Cardiac septum (tissue), 1 donor: ENCODE measurements around the gene MYADML2. TPM values are rescaled to one million over a fixed set of nuclear protein-coding genes. Genes with fewer than 3 reads are reported as not detected.

Experiments
- total RNA-seq: library from RNA; stranded (reverse); fragmentation: NEBNext Ultra II Directional; extraction: Animal tissue kit (Norgen Biotek cat#: 25700); gene quantifications from one replicate; pipeline ENCODE4 v1.2.1, GENCODE V29; 2021
- donor health status: DM: no; HTN: no; CAD: no.

MYADML2 gene
- total RNA-seq, 1 donor from 2014 or later = 4.4 TPM

Other genes starting within 250 kb of the MYADML2 start
- gene MRPL12, start 243.9 kb downstream of the MYADML2 start, total RNA-seq = 117 TPM
- gene SLC25A10, start 234.9 kb downstream of the MYADML2 start, total RNA-seq = 6.3 TPM
- not detected for gene GCGR, start 143.1 kb downstream of the MYADML2 start, total RNA-seq
- gene MCRIP1, start 113.9 kb downstream of the MYADML2 start, total RNA-seq = 102 TPM
- gene PPP1R27, start 112.2 kb downstream of the MYADML2 start, total RNA-seq = 0.32 TPM
- 371 TPM for gene P4HB, start 86.7 kb downstream of the MYADML2 start, total RNA-seq
- 158 TPM for gene ARHGDIA, start 75.9 kb downstream of the MYADML2 start, total RNA-seq
- gene ALYREF, start 55.6 kb downstream of the MYADML2 start, total RNA-seq = 40.1 TPM
- 131 TPM for gene ANAPC11, start 55.5 kb downstream of the MYADML2 start, total RNA-seq
- 0.51 TPM for gene NPB, start 45.0 kb downstream of the MYADML2 start, total RNA-seq
- gene PCYT2, start 35.8 kb downstream of the MYADML2 start, total RNA-seq = 47.1 TPM
- 8.3 TPM for gene SIRT7, start 29.1 kb downstream of the MYADML2 start, total RNA-seq
- gene MAFG, start 19.5 kb downstream of the MYADML2 start, total RNA-seq = 24.4 TPM
- gene PYCR1, start 9.9 kb downstream of the MYADML2 start, total RNA-seq = 7.8 TPM
- gene NOTUM, start 14.0 kb upstream of the MYADML2 start, total RNA-seq = 0.38 TPM
- gene ASPSCR1, start 30.4 kb upstream of the MYADML2 start, total RNA-seq = 25.5 TPM
- 22.8 TPM for gene CENPX, start 75.6 kb upstream of the MYADML2 start, total RNA-seq
- 3.3 TPM for gene LRRC45, start 76.1 kb upstream of the MYADML2 start, total RNA-seq
- 0.65 TPM for gene RAC3, start 84.4 kb upstream of the MYADML2 start, total RNA-seq
- 144 TPM for gene DCXR, start 90.5 kb upstream of the MYADML2 start, total RNA-seq
- gene RFNG, start 104.6 kb upstream of the MYADML2 start, total RNA-seq = 21.0 TPM
- 67.4 TPM for gene GPS1, start 104.7 kb upstream of the MYADML2 start, total RNA-seq
- 47.6 TPM for gene DUS1L, start 118.6 kb upstream of the MYADML2 start, total RNA-seq
- 22.9 TPM for gene FASN, start 151.0 kb upstream of the MYADML2 start, total RNA-seq